Mesendoderm (in vitro differentiated cells): ENCODE measurements around the gene PTER.

Experiments used
- DNase-seq: peaks from one replicate; pipeline ENCODE4 v3.0.0; 2013
- H2AK5ac ChIP-seq: 2 replicates; pipeline ENCODE4 v1.6.1; 2013; ENCODE audit warnings: low read length, inconsistent platforms
- H2BK120ac ChIP-seq: 2 replicates; pipeline ENCODE4 v1.6.1; 2013; ENCODE audit warnings: low read depth, mild to moderate bottlenecking, low read length, moderate library complexity, mixed read lengths
- H2BK15ac ChIP-seq: replicated peaks from 2 replicates; pipeline ENCODE4 v1.6.1; 2013; ENCODE audit warnings: low read depth, mild to moderate bottlenecking, moderate library complexity
- H2BK5ac ChIP-seq: 2 replicates; pipeline ENCODE4 v1.6.1; 2013; ENCODE audit warnings: low read length, inconsistent platforms
- H3K18ac ChIP-seq: 2 replicates; pipeline ENCODE4 v1.6.1; 2013; ENCODE audit warnings: mild to moderate bottlenecking, low read length, mixed read lengths
- H3K23ac ChIP-seq: one replicate; pipeline ENCODE4 v1.6.1; 2013; ENCODE audit warnings: low read length
- H3K27ac ChIP-seq: 2 replicates; pipeline ENCODE4 v1.5.1; 2013; ENCODE audit warnings: low read depth, mild to moderate bottlenecking, inconsistent platforms, low read length, moderate library complexity
- H3K27me3 ChIP-seq: 2 replicates; pipeline ENCODE4 v1.6.1; 2013; ENCODE audit warnings: low read length, control low read depth, mild to moderate bottlenecking, inconsistent platforms; ENCODE audit not compliant: insufficient read depth, poor library complexity
- H3K36me3 ChIP-seq: 2 replicates; pipeline ENCODE4 v1.6.1; 2013; ENCODE audit warnings: low read length, inconsistent platforms; ENCODE audit not compliant: control insufficient read depth, insufficient read depth
- H3K4ac ChIP-seq: one replicate; pipeline ENCODE4 v1.6.1; 2013; ENCODE audit warnings: low read depth, mild to moderate bottlenecking, low read length, moderate library complexity
- H3K4me1 ChIP-seq: 2 replicates; pipeline ENCODE4 v1.6.1; 2013; ENCODE audit warnings: low read depth, low read length, inconsistent platforms; ENCODE audit not compliant: control insufficient read depth
- H3K4me2 ChIP-seq: 2 replicates; pipeline ENCODE4 v1.6.1; 2013; ENCODE audit warnings: low read length
- H3K4me3 ChIP-seq: 2 replicates; pipeline ENCODE4 v1.5.1; 2013; ENCODE audit warnings: mild to moderate bottlenecking, low read length
- H3K56ac ChIP-seq: one replicate; pipeline ENCODE4 v1.6.1; 2013; ENCODE audit warnings: low read length
- H3K79me1 ChIP-seq: 2 replicates; pipeline ENCODE4 v1.6.1; 2013; ENCODE audit warnings: low read length, inconsistent platforms
- H3K79me2 ChIP-seq: 2 replicates; pipeline ENCODE4 v1.6.1; 2013; ENCODE audit warnings: mild to moderate bottlenecking, low read length; ENCODE audit not compliant: control insufficient read depth, insufficient read depth
- H3K9ac ChIP-seq: 2 replicates; pipeline ENCODE4 v1.6.1; 2013; ENCODE audit warnings: low read length, inconsistent platforms
- H4K5ac ChIP-seq: one replicate; pipeline ENCODE4 v1.6.1; 2013; ENCODE audit warnings: low read length
- H4K8ac ChIP-seq: one replicate; pipeline ENCODE4 v1.6.1; 2013; ENCODE audit warnings: low read depth, mild to moderate bottlenecking, control low read depth, low read length, moderate library complexity
- WGBS: extraction: QIAGEN DNeasy Blood & Tissue Kit; methylation state at CpG from one replicate; pipeline ENCODE4 v1.1.7; 2013; ENCODE audit warnings: low lambda C conversion rate, missing lambda C conversion rate; ENCODE audit not compliant: insufficient coverage; ENCODE audit errors: extremely low coverage; 5-methylcytosine and 5-hydroxymethylcytosine counted together

The PTER gene

DNA sequence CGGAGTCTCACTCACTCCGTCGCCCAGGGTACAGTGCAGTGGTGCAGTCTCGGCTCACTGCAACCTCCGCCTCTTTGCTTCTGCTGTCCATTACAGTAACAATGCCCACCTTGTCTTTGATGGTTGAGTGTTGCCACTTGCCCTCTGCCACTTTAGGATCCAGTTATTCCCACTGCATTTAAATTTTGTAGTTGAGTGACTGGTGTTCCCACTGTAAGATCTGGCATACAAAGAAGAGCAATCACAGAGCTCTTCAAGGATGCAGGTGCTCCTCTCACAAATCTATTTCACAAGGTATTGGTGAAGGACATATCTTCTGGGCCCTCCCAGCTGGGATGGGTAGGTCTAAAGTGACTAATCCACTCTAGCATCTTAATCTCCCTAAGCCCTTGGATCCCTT is 12.6 kb downstream of the PTER start:
- no CpG with 5 or more reads among the region's 5 CpGs for WGBS
- no peaks in the 10 kb centered on the region for H3K27me3 ChIP-seq
- no peak overlapping the region for H3K18ac ChIP-seq
- no peak overlapping the region for H3K4me2 ChIP-seq
- no peak overlapping the region for H4K5ac ChIP-seq
- H3K56ac ChIP-seq = no peak overlapping the region
- H3K4ac ChIP-seq = no peak overlapping the region
- H3K4me3 ChIP-seq = no peak overlapping the region
- no peak overlapping the region for H3K27ac ChIP-seq
- no peak overlapping the region for H2AK5ac ChIP-seq
- no peak overlapping the region for H2BK15ac ChIP-seq
- no peaks in the 10 kb centered on the region for H3K79me1 ChIP-seq
- no peak for DNase-seq
- no peak overlapping the region for H2BK120ac ChIP-seq
- H2BK5ac ChIP-seq = no peak overlapping the region
- H3K23ac ChIP-seq = no peak overlapping the region
- H4K8ac ChIP-seq = no peak overlapping the region
- no peaks in the 10 kb centered on the region for H3K36me3 ChIP-seq
- H3K4me1 ChIP-seq = no peaks in the 10 kb centered on the region
- H3K9ac ChIP-seq = no peak overlapping the region
- H3K79me2 ChIP-seq = no peaks in the 10 kb centered on the region

DNA sequence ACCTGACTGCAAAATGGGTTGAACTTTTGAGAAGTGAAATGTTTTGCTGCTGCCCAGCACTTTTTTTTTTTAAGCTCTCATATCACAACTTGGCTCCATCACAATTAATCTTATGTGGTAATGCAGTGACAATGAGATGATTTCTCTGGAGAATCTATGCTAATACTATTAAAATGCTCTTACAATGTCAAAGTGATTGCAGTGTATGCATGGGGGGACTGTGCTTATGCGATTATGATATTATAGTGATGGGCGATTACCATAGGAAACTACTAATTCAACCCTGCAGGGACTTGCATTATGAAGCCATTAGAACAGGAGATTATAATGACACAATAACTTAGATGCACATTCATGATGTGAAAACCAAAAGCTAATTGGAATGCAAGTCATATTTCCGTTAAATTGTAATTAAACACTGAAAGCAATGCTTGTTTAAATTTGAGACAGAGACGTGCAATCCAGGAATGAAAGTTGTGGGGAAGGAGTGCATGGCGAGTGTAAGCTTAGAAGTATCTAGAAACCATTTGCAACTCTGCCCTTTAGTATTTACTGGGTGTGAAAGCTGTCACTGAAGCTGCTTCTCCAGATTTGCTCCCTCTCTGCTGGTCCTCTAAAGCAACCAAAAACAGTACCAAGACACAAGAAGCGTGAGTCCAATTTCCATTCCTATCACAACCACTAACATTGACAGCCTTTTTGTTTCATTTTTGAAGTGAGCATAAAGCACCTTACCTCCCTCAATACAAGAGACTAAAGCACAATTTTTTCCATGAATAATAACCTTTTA is 21.6 kb downstream of the PTER start:
- no peak overlapping the region for H3K4me3 ChIP-seq
- no peak for DNase-seq
- H3K9ac ChIP-seq = no peak overlapping the region
- no CpG with 5 or more reads among the region's 6 CpGs for WGBS
- no peak overlapping the region for H2BK120ac ChIP-seq
- H3K23ac ChIP-seq = no peak overlapping the region
- no peak overlapping the region for H2AK5ac ChIP-seq
- no peak overlapping the region for H3K4me2 ChIP-seq
- H2BK5ac ChIP-seq = no peak overlapping the region
- H3K79me1 ChIP-seq = no peaks in the 10 kb centered on the region
- no peak overlapping the region for H3K27ac ChIP-seq
- no peaks in the 10 kb centered on the region for H3K27me3 ChIP-seq
- H4K5ac ChIP-seq = no peak overlapping the region
- no peak overlapping the region for H3K4ac ChIP-seq
- no peak overlapping the region for H3K56ac ChIP-seq
- no peak overlapping the region for H3K18ac ChIP-seq
- no peak overlapping the region for H4K8ac ChIP-seq
- no peak overlapping the region for H2BK15ac ChIP-seq
- H3K4me1 ChIP-seq = no peaks in the 10 kb centered on the region
- H3K79me2 ChIP-seq = no peaks in the 10 kb centered on the region
- no peaks in the 10 kb centered on the region for H3K36me3 ChIP-seq

DNA sequence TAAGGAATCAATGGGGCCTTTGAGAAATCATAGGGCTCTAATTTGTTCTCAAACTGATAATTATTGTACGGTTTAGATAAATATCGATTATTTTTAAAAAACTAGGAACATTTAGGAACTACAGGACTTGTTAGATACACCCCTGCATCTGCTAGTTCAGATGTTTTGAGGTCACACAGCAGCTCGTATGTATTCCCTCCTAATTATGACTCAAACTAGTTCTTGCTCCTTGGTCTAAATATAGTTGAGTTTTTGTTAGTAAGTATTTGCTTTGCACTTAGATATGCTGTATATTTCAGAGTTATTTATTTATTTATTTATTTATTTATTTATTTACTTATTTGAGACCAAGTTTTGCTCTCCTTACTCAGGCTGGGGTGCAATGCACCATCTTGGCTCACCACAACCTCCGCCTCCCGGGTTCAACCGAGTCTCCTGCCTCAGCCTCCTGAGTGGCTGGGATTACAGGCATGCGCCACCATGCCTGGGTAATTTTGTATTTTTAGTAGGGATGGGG is 22.7 kb downstream of the PTER start:
- H4K8ac ChIP-seq = no peak overlapping the region
- H3K18ac ChIP-seq = no peak overlapping the region
- no peak overlapping the region for H2BK5ac ChIP-seq
- H3K36me3 ChIP-seq = no peaks in the 10 kb centered on the region
- no peak overlapping the region for H4K5ac ChIP-seq
- no peak overlapping the region for H2BK15ac ChIP-seq
- no CpG with 5 or more reads among the region's 7 CpGs for WGBS
- H3K56ac ChIP-seq = no peak overlapping the region
- no peak overlapping the region for H3K23ac ChIP-seq
- H2BK120ac ChIP-seq = no peak overlapping the region
- no peak overlapping the region for H3K9ac ChIP-seq
- H3K27me3 ChIP-seq = no peaks in the 10 kb centered on the region
- no peak overlapping the region for H2AK5ac ChIP-seq
- no peak overlapping the region for H3K4me3 ChIP-seq
- no peak overlapping the region for H3K4ac ChIP-seq
- no peak overlapping the region for H3K27ac ChIP-seq
- no peaks in the 10 kb centered on the region for H3K79me2 ChIP-seq
- no peaks in the 10 kb centered on the region for H3K79me1 ChIP-seq
- no peak overlapping the region for H3K4me2 ChIP-seq
- DNase-seq = no peak
- H3K4me1 ChIP-seq = no peaks in the 10 kb centered on the region

DNA sequence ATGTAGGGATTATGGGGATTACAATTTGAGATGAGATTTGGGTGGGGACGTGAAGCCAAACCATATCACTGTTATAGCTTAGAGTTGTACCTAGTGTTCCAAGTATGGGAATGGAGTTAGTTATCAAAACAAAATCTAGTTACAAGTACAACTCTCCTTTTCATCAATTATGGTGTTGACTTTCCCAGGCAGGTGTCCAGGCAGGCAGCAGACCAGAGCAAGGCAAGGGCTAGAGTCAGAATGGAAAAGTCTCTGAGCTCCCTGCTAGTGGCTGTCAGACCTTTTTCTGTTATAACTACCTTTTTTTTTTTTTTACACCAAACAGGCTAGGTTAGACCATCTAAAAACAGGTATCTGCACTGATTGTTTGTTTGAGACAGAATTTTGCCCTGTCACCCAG is 29.2 kb downstream of the PTER start:
- Histone ChIP-seq H3K23ac (no peak overlapping the region), H3K56ac (no peak overlapping the region), H2BK120ac (no peak overlapping the region), H3K4me1 (no peaks in the 10 kb centered on the region), H3K4me2 (no peak overlapping the region), H3K27me3 (no peaks in the 10 kb centered on the region), H3K9ac (no peak overlapping the region), H3K27ac (no peak overlapping the region), H3K4me3 (no peak overlapping the region), H3K36me3 (no peaks in the 10 kb centered on the region), H3K79me1 (no peaks in the 10 kb centered on the region), H4K8ac (no peak overlapping the region), H2BK15ac (no peak overlapping the region), H3K4ac (no peak overlapping the region), H2AK5ac (no peak overlapping the region), H2BK5ac (no peak overlapping the region), H3K18ac (no peak overlapping the region), H3K79me2 (no peaks in the 10 kb centered on the region), H4K5ac (no peak overlapping the region)
- no peak for DNase-seq
- WGBS = no CpG with 5 or more reads among the region's 1 CpG

DNA sequence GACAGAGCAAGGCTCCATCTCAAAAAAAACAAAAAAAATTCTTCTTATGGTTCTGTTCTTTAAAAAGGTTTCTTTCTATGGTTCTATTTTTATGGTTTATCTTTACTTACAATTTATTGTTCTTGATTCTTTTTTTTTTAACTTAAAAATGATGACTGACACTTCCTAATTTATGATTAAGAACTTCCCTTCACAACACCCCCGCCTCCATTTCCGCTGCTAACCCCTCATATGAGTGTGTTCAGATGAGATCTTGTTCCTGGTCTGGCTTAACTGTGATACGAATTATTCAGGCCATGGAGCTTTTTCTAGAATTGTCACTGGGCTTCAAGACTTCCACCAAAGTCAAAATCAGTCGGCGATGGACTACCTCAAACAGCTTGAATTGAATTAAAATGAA is 33.9 kb downstream of the PTER start:
- H2BK5ac ChIP-seq = no peak overlapping the region
- H3K56ac ChIP-seq = no peak overlapping the region
- H2BK120ac ChIP-seq = no peak overlapping the region
- H3K4me3 ChIP-seq = no peak overlapping the region
- WGBS = no CpG with 5 or more reads among the region's 5 CpGs
- no peaks in the 10 kb centered on the region for H3K79me1 ChIP-seq
- H3K23ac ChIP-seq = no peak overlapping the region
- H3K4me1 ChIP-seq = no peaks in the 10 kb centered on the region
- no peak overlapping the region for H3K18ac ChIP-seq
- no peaks in the 10 kb centered on the region for H3K27me3 ChIP-seq
- DNase-seq = no peak
- no peak overlapping the region for H3K9ac ChIP-seq
- no peak overlapping the region for H3K27ac ChIP-seq
- H3K4me2 ChIP-seq = no peak overlapping the region
- H3K36me3 ChIP-seq = no peaks in the 10 kb centered on the region
- H3K4ac ChIP-seq = no peak overlapping the region
- H2BK15ac ChIP-seq = no peak overlapping the region
- H3K79me2 ChIP-seq = no peaks in the 10 kb centered on the region
- no peak overlapping the region for H2AK5ac ChIP-seq
- no peak overlapping the region for H4K8ac ChIP-seq
- no peak overlapping the region for H4K5ac ChIP-seq

DNA sequence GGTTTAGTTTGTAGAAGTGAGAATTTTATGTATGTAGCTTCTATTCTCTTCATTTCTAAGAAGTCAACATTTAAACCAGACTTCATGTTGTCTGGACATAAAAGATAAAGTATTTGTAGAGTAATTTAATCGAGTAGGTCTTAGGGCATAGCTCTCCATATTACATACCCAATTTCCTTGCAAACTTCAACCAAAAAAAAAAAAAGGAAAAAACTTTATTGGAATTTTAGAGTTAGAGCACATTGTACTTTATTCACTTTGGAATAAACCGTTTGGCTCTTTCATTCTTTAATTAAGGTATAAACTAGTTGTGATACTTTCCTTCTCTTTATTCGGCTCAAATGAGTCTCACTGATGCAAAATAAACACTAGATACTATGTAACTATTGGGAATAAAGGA is 36.0 kb downstream of the PTER start:
- H3K9ac ChIP-seq = no peak overlapping the region
- H3K27me3 ChIP-seq = no peaks in the 10 kb centered on the region
- no peak overlapping the region for H4K8ac ChIP-seq
- no CpG with 5 or more reads among the region's 3 CpGs for WGBS
- no peak overlapping the region for H2BK120ac ChIP-seq
- no peak overlapping the region for H2AK5ac ChIP-seq
- no peak overlapping the region for H4K5ac ChIP-seq
- no peak overlapping the region for H2BK15ac ChIP-seq
- no peak for DNase-seq
- no peak overlapping the region for H3K4me3 ChIP-seq
- no peaks in the 10 kb centered on the region for H3K36me3 ChIP-seq
- no peak overlapping the region for H3K4ac ChIP-seq
- no peak overlapping the region for H3K18ac ChIP-seq
- H3K56ac ChIP-seq = no peak overlapping the region
- H3K79me2 ChIP-seq = no peaks in the 10 kb centered on the region
- H2BK5ac ChIP-seq = no peak overlapping the region
- H3K4me1 ChIP-seq = no peaks in the 10 kb centered on the region
- H3K4me2 ChIP-seq = no peak overlapping the region
- H3K23ac ChIP-seq = no peak overlapping the region
- no peak overlapping the region for H3K27ac ChIP-seq
- no peaks in the 10 kb centered on the region for H3K79me1 ChIP-seq
